ENCODE results near the gene THAP7.
A peak's percentile ranks its signal among the peaks of the same experiment; 100 is the strongest.
"Not testable (repeated sequence)": the region's sequence is repeated elsewhere in the genome, so short reads cannot be mapped to it uniquely, and the experiment has no call there.

Gene THAP7

DNA sequence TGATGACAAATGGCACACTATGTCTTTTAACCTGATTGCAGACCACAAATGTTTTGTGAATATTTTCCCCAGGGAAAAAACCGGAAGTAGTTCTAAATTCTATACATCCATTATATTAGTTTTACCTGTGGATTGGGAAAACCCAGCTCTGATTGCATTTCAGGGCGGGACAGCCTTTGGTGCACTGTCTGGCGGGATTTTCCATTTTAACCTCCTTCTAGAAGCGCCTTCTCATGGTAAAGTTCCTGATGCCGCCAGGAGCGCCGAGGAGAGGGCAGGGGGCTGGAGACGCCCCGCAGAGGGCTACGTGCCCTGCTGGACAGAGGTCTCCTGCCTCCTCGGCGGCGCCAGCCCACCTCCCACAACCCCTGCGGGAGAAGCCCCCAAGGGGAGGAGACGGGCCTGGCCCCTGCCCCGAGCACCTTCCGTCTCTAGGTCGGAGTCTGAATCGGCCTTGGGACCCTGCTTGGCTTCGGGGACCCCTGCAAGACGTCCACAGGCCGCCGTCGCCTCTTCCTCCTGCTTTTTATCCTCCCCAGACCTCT lies 11.8 kb upstream of the THAP7 start:
- peak overlapping the region; percentile 27; the same call in 1 of the 2 replicates for H3K27ac ChIP-seq
- TF ChIP-seq, protein P1, sequence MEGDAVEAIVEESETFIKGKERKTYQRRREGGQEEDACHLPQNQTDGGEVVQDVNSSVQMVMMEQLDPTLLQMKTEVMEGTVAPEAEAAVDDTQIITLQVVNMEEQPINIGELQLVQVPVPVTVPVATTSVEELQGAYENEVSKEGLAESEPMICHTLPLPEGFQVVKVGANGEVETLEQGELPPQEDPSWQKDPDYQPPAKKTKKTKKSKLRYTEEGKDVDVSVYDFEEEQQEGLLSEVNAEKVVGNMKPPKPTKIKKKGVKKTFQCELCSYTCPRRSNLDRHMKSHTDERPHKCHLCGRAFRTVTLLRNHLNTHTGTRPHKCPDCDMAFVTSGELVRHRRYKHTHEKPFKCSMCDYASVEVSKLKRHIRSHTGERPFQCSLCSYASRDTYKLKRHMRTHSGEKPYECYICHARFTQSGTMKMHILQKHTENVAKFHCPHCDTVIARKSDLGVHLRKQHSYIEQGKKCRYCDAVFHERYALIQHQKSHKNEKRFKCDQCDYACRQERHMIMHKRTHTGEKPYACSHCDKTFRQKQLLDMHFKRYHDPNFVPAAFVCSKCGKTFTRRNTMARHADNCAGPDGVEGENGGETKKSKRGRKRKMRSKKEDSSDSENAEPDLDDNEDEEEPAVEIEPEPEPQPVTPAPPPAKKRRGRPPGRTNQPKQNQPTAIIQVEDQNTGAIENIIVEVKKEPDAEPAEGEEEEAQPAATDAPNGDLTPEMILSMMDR (conservative IDR thresholded peaks at IDR 0.05): no peak

- TF ChIP-seq, protein P1 (conservative IDR thresholded peaks at IDR 0.05): no peak
- H3K27ac ChIP-seq: no peak overlapping the region
Measured at GRCh38 chr22:21012446-21013407, 10.8 kb upstream of the THAP7 start.

DNA sequence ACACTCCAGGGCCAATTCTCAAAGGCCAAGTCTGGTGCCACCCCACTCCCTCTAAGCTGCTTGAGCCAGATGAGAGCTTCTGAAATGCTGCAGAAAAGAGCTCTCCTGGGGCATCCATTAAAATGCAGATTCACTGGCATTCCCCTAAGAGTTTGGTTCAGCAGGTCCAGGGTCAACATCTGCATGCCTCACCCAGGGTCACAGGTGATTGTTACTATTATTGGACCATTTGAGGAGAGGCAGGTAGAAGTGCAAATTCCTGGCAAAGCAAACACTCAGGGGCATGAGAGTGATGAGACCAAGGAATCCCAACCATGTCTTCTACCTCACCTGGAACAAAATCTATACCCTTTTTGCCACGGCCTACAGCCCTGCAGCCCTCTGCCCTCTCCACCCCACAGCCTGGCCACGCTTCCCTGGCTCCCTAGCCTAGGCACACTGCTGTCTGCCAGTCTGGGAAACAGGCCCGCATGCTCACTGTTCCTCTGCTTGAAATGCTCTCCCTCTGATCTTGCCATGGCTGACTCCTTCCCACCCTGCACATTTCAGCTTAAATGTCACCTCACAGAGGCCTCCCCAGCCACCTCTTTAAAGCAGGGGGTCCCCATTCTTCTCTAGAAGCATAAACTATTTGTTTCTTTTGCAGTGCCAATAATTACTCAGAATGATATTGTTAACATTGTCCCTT lies 8.7 kb upstream of the THAP7 start:
- TF ChIP-seq, protein P1 (conservative IDR thresholded peaks at IDR 0.05): no peak

DNA sequence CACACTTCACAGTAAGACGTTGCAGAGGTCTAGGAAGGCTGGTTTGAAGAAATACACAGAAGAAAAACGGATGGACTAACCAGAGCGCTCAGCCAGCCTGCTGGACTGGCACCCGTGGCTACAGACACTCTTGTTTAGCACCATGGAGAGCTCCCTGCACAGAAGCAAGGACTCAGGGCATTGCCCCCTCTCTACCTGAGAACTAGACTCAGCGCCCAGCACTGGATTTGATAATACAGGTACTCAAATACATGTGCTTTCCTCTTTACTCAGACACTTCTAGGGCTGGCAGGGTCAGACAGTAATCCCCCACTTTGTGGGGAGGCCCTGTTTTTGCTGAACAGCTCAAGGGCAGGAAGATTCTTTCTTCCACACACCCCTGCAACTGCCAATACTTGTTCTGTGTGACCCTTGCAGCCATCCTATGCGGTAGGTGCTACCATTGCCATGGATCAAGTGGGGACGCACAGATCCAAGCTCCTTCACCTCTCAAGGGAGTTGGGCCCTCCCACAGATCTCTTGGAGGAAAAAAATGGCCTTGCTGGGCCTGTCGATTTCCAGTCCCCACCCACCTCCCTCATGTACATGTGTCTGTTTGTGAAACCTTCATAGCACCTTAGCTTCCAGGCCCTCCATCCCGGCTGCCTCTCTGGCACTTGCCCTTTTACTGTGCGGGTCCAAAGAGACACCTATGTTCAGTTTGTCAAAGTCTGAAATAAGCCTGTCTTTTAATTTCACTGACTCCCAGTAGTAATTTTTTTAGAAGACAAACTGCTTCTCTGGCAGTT lies 7.9 kb upstream of the THAP7 start:
- no peak overlapping the region for H3K27ac ChIP-seq
- TF ChIP-seq, protein P1 (conservative IDR thresholded peaks at IDR 0.05): no peak

More for the DNA sequence above, 8.7 kb upstream of the THAP7 start:
- H3K27ac ChIP-seq: no peak overlapping the region

- H3K27ac ChIP-seq: not testable (repeated sequence)
Measured at GRCh38 chr22:21009208-21009607, 7.3 kb upstream of the THAP7 start.

DNA sequence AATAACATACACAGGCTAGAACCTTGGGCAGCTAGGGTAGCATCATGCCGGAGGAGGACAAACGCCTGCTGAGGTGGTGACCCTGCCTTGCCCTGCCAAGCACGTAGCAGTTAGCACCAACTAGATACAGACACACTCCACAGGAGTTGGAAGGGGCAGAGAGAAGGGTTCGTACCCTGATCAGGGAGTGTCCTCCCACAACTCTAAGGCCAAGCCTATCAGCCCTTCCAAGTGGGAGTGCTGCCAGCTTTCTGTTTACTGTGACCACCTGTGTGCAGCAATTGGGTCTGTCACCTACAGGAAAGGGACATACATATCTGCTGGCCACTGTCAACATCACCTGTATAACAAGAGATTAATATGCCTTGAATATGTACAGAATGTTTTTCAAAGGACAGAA lies 1.9 kb upstream of the THAP7 start:
- H3K27ac ChIP-seq: peak overlapping the region; percentile 99
- TF ChIP-seq, protein P1 (conservative IDR thresholded peaks at IDR 0.05): no peak

DNA sequence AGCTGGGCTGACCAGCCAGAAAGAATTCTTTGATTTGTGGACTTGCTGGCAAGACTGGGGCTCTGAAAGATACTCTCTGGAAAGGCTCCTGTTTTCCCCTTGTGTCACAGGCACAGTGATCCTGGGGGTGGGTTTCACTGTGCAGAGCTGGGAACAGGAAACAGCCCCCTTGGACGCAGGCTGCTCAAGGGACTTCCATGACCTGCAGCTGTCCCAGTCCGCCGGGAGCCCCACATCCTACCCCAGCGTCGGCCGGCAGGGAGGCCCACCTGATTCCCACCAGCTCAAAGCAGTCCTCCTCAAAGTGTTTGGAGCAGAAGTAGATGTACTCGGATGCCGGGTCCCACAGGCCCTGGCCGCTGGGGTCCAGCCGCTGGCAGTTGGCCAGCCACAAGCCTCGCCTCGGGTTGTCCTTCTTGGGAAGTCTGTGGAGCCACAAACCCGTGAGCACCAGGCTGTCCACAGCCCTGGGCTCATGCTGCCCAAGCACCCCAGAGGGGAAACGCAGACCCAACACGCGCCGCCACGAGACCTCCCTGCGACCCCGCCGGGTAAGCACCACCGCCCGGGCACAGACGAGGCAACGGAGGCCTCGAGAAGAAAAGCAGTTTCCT lies 824 bp downstream of the THAP7 start:
- TF ChIP-seq, protein P1 (conservative IDR thresholded peaks at IDR 0.05): no peak
- peak overlapping the region; percentile 99 for H3K27ac ChIP-seq
